Stimulated activated CD4-positive, alpha-beta T cell treated with anti-CD3 and anti-CD28 coated beads, Interleukin-12 subunit alpha, Interleukin-12 subunit beta, amount 100 ng/mL, for 48 hours (primary cell): Measurements from ENCODE around the gene NDFIP2.
"Not testable (repeated sequence)": the region's sequence is repeated elsewhere in the genome, so short reads cannot be mapped to it uniquely, and the experiment has no call there.

Source experiments
- DNase-seq, 3 donors: peaks; one replicate each; pipeline ENCODE4 v3.0.0-alpha.2; 2020; ENCODE audit warnings: low read depth in 2 of 3, low spot score in 1 of 3

NDFIP2 gene

DNA sequence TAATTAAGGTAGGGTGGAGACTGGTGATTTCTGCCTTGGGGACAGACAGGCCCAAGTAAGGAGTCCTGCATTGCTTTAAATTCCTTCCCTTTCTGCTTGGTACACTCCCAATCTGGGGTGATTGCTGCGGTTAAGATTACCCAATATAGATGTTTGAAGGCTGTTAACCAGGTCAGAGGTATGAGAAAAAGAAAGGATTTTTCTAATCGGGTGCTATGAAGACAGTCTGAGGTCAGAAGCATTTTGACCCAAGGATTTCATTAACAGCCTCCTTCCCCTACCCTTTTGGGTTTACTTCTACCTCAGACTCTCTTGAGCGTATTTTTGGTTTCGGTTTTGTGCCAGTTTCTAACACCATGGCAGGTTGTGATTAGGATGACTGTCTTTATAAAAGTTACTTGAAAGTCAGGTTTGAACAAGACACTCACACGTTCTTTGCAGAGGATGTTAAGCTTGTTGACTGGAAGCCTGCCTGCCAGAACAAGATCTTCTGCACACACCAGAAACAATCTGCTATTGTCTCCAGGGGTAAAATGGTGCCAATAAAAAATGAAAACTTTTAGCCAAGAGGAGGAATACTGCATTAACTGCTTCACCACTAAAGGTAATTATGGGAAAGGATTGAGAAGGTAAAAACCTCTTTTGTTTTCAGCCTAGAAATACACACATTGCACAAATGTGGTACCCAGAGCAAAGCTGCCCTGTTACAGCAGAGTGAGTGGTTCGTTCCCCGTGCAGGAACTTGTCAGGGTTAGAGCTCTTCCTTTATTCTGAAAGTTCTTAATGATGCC is 108.8 kb downstream of the NDFIP2 start:
- DNase-seq, result no peak

DNA sequence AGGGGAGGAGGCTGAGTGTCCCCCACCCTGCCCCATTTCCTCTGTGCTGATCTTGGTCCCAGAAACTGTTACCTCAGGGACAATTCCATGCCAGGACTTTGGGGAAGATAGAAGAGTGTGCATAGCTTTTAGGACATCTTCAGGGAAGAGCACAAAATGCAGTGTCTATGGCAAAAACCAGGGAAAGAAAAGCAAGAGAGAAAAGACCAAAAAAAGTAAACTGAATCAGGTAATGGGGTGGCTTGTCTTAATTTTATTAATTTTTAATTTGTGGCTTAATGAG is 109.4 kb downstream of the NDFIP2 start:
- DNase-seq, result no peak

DNA sequence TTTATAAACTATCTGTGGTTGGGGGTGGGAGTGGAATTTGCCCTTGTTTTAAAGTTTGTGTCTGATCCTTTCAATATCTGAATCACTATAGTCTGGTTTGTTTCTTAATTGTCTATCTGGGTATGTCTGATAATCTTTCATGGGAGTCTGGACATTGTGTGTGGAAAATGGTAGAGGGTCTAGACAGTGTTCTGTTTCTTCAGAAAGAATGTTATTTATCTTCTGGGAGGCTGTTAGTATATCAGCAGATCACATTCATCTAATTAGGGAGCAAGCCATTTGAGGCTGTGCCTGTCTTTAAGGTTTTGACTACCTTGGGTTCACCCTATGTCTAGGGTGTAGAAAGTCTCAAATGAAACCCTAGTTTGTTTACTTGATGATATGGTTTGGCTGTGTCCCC is 110.5 kb downstream of the NDFIP2 start:
- DNase-seq, result no peak

DNA sequence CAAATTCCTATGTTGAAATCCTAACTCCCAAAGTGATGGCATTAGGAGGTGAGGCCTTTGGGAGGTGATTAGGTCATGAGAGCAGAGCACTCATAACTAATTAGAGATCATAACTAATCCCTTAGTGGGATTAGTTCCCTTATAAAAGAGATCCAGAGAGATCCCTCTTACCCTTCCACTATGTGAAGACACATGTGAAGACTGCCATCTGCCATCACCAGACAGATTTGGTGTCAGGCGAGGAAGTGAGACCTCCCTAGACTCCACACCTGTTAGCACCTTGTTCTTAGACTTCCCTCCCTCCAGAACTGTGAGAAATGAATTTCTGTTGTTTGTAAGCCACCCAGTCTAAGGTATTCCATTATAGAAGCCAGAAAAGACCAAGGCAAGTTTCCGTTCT is 112.2 kb downstream of the NDFIP2 start:
- DNase-seq, result no peak

DNA sequence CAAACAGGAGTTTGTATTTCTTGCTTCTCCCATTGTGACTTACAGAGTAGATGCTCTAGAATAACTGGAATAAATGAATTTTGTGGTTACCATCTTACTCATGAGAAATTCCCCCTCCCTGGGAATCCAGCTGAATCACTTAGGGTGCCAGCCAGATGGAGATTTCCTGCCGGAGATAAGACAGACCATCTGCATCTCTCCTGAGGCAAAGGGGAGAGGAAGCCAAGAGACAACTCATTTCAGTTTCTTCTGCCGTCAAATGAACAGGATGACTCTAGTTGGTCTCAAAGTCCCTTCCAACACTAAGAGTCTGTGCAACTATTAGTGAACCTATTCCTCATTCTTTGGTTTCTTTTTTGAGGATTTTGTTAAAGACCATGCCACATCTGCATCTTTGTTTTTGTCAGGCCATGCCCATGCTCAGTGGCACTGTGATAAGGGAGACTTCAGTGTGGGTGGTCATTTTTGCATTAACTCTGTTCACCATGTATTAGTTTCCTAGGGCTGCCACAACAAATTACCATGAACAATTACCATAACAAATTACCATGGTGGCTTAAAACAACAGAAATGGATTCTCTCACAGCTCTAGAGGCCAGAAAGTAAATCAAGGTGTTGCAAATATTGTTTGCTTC is 112.8 kb downstream of the NDFIP2 start:
- DNase-seq, result no peak

DNA sequence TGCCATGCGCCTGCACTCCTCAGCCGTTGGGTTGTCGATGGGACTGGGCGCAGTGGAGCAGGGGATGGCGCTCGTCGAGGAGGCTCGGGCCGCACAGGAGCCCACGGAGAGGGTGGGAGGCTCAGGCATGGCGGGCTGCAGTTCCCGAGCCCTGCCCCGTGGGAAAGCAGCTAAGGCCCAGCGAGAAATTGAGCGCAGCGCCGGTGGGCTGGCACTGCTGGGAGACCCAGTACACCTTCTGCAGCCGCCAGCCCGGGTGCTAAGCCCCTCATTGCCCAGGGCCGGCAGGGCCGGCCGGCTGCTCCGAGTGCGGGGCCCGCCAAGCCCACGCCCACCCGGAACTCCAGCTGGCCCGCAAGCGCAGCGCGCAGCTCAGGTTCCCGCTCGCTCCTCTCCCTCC is 119.2 kb downstream of the NDFIP2 start:
- not testable (repeated sequence) for DNase-seq

DNA sequence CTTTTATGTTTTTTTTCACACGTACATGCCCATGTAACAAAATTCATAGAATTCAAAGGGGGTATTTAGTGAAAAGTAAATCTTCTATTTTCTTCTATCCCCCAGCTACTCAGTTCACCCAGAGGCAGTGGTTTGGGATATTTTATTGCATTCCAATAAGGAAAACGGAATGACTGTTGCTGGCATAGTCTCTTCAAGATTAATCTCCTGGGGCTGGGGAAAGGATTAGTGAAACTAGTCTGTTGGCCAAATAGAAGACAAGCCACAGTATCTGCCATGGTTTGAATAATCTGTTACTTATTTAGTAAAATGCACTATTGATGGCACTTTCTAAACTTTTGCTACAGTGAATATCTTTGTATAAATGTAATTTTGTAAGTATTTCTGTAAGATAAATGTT is 122.0 kb downstream of the NDFIP2 start:
- DNase-seq, result no peak

DNA sequence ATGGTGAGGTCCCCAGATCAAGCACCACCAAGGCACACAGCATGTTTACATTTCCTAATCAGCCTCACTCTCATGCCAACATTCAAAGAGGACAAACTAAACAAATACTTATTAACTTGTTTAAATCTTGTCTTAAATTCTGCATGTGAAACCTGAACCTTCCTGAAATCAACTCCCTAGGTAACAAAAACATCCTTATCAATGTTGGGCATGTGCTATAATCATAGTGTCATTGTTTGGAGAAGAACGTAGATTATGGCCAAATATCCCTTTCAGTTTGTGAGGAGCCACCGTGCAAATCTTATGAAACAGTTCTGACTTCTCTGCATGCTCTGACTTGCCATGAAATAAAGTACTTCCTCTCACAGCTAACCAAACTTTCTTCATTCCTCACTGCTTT is 123.8 kb downstream of the NDFIP2 start:
- DNase-seq, result no peak
